HG03565 (cell line): ENCODE measurements around the gene KRT14.
"Not testable (repeated sequence)": the region's sequence is repeated elsewhere in the genome, so short reads cannot be mapped to it uniquely, and the experiment has no call there.

Experiments
- ATAC-seq: cut with Tn5 transposase; IDR thresholded peaks from one replicate; pipeline ENCODE4 v1.9.1; 2021; ENCODE audit warnings: mild to moderate bottlenecking, moderate library complexity; ENCODE audit not compliant: unreplicated experiment

The KRT14 gene

GRCh38 chr17:41548844-41549595, 37.7 kb downstream of the KRT14 start:
- no peak for ATAC-seq

GRCh38 chr17:41547921-41548843, 38.5 kb downstream of the KRT14 start:
- ATAC-seq = no peak

GRCh38 chr17:41547378-41547841, 39.3 kb downstream of the KRT14 start:
- ATAC-seq = no peak

GRCh38 chr17:41546819-41547218, 39.9 kb downstream of the KRT14 start:
- no peak for ATAC-seq

- ATAC-seq = no peak
Measured at GRCh38 chr17:41545829-41546410, 40.8 kb downstream of the KRT14 start.

GRCh38 chr17:41544935-41545334, 41.8 kb downstream of the KRT14 start:
- ATAC-seq = no peak

- no peak for ATAC-seq
Measured at GRCh38 chr17:41544491-41544892, 42.2 kb downstream of the KRT14 start.

GRCh38 chr17:41542786-41543185, 43.9 kb downstream of the KRT14 start:
- ATAC-seq = not testable (repeated sequence)

- ATAC-seq = no peak
Measured at GRCh38 chr17:41542357-41542756, 44.3 kb downstream of the KRT14 start.

GRCh38 chr17:41540921-41541625, 45.6 kb downstream of the KRT14 start:
- no peak for ATAC-seq

GRCh38 chr17:41539979-41540701, 46.6 kb downstream of the KRT14 start:
- no peak for ATAC-seq

GRCh38 chr17:41539071-41539492, 47.6 kb downstream of the KRT14 start:
- no peak for ATAC-seq

- no peak for ATAC-seq
Measured at GRCh38 chr17:41538565-41538991, 48.1 kb downstream of the KRT14 start.

GRCh38 chr17:41537990-41538389, 48.7 kb downstream of the KRT14 start:
- no peak for ATAC-seq

- ATAC-seq = no peak
Measured at GRCh38 chr17:41537614-41537954, 49.1 kb downstream of the KRT14 start.

GRCh38 chr17:41536741-41537613, 49.7 kb downstream of the KRT14 start:
- no peak for ATAC-seq

GRCh38 chr17:41535764-41536481, 50.8 kb downstream of the KRT14 start:
- no peak for ATAC-seq

- no peak for ATAC-seq
Measured at GRCh38 chr17:41534899-41535546, 51.7 kb downstream of the KRT14 start.
